Neuron (in vitro differentiated cells): ENCODE measurements around the gene DSCAML1.

Experiments
- H2AFZ ChIP-seq: one replicate; pipeline ENCODE4 v1.6.1; 2013; ENCODE audit warnings: low read depth, mild to moderate bottlenecking, inconsistent platforms, low read length, moderate library complexity
- H3K27me3 ChIP-seq: one replicate; pipeline ENCODE4 v1.6.1; 2013; ENCODE audit warnings: low read length; ENCODE audit not compliant: insufficient read depth
- H3K36me3 ChIP-seq: one replicate; pipeline ENCODE4 v1.6.1; 2013; ENCODE audit warnings: low read length; ENCODE audit not compliant: insufficient read depth
- H3K4me1 ChIP-seq: one replicate; pipeline ENCODE4 v1.6.1; 2013; ENCODE audit warnings: low read length; ENCODE audit not compliant: insufficient read depth
- H3K4me3 ChIP-seq: 2 replicates; pipeline ENCODE4 v1.5.1; 2013; ENCODE audit warnings: mild to moderate bottlenecking, low read length, moderate library complexity
- H3K9me3 ChIP-seq: one replicate; pipeline ENCODE4 v1.6.1; 2013; ENCODE audit warnings: low read length

The DSCAML1 gene

DNA sequence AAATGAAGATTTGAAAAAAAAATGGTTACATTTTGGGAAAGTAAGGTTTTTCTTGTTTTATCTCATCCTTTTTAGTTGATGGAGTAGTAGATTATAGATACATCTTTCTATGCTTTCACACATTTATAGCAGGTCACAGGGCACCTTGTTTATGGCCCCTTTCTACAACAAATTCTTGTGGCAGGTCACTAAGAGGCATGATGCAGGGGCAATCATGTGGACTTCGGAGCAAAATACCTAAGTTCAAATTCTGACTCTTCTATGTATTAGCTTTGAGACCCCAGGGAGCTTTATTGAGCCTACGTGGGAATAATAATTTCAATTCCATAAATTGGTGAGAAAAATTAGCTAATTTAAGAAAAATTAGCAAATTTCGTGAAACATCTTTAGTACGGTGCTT is 177.4 kb downstream of the DSCAML1 start:
- no peaks in the 10 kb centered on the region for H3K36me3 ChIP-seq
- H3K4me1 ChIP-seq = no peaks in the 10 kb centered on the region
- peaks cover 2% of the 10 kb centered on the region for H3K27me3 ChIP-seq
- no peak overlapping the region for H3K4me3 ChIP-seq
- peaks cover 3% of the 10 kb centered on the region for H3K9me3 ChIP-seq
- no peak overlapping the region for H2AFZ ChIP-seq

DNA sequence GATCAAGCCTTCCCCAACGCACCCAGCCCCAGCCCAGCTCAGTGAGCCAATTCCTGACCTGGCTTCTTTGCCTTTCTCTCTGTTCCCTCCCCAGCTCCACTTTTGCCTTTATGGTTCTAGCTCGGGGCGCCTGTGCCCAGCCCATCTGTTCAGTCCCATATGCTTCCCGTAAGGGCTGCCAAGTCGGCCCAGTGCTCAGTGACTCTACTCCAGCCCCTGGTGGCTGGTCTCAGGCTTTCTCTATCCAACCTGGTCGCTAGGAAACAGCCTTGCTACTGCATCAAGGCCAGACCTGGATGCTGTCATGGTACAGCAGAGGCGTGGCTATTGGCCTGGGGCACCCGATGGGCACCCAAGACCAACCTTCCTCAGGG is 178.0 kb downstream of the DSCAML1 start:
- Histone ChIP-seq H3K9me3 (peaks cover 3% of the 10 kb centered on the region), H3K27me3 (peaks cover 2% of the 10 kb centered on the region), H3K36me3 (no peaks in the 10 kb centered on the region), H2AFZ (no peak overlapping the region), H3K4me3 (no peak overlapping the region), H3K4me1 (no peaks in the 10 kb centered on the region)

DNA sequence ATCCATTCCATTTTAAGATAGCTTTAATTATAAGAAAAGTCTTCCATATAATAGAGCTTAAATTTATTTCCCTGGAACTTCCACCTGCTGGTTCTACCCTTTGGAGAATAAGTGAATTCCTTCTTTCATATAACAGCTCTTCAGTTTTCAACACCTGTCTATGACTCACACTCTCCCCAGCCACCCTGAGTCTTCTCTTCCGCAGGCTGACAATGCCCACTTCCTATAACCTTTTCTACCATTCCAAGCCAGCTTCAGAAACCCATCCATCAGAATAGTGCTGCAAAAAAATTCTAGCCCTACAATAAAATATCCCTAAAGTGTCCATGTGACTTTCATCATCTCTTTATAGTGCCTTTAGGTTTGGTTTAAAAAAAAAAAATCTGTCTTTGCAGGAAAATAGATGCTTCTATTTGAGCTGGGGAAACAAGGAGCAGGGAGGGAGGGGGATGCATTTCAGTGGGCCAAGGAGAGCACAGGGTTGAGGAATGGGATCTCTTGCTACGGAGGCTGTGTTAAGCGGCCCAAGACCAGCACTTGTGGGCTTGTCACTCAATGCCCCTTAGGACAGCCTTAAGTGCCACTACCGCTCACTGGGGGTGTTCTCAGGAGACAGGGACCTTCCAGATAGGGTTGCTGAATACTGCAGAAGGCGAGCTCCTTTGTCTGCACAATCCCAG is 178.6 kb downstream of the DSCAML1 start:
- Histone ChIP-seq H3K4me3 (no peak overlapping the region), H3K36me3 (no peaks in the 10 kb centered on the region), H3K27me3 (peaks cover 2% of the 10 kb centered on the region), H2AFZ (no peak overlapping the region), H3K4me1 (no peaks in the 10 kb centered on the region), H3K9me3 (peaks cover 3% of the 10 kb centered on the region)

DNA sequence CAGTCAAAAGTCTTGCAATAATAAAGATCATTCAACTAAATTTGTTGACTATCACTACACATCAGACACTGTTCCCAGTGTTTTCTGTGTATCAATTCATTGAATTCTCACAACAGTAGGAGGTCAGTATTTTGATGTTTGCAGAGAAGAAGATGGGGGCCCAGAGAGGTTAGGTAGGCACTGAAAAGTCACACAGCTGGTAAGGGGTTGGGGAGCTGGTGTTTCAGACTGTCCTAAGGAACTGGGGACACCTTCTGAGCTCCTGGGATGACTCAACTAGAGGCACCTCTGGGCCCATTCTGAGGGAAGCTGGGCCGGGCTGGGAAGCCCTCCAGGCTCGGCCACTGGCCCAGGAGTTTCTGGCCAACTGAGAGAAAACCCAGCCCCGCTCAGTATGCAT is 180.0 kb downstream of the DSCAML1 start:
- Histone ChIP-seq H3K4me1 (no peaks in the 10 kb centered on the region), H3K9me3 (peaks cover 3% of the 10 kb centered on the region), H3K36me3 (no peaks in the 10 kb centered on the region), H2AFZ (no peak overlapping the region), H3K27me3 (peaks cover 5% of the 10 kb centered on the region), H3K4me3 (no peak overlapping the region)

DNA sequence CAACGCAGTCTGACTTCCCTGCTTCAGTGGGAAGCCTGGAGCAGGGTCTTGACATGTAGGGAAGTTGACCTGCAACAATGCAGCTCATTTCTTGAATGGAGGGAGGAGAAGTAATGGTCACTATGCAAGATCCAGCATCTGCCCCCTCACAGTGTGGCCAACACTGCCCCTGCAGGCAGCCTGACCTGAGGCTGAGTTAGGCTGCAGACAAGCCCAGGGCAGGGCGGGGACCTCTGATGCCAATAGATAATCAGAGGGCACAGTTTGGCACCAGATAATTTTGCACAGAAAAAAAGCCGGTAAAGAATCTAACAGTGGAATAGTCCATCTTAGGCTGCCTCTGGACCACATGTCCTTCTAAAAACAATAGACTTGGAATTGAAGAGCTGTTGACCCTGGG is 182.3 kb downstream of the DSCAML1 start:
- no peaks in the 10 kb centered on the region for H3K9me3 ChIP-seq
- H3K4me1 ChIP-seq = no peaks in the 10 kb centered on the region
- H3K4me3 ChIP-seq = no peak overlapping the region
- no peak overlapping the region for H2AFZ ChIP-seq
- no peaks in the 10 kb centered on the region for H3K36me3 ChIP-seq
- peaks cover 5% of the 10 kb centered on the region for H3K27me3 ChIP-seq

DNA sequence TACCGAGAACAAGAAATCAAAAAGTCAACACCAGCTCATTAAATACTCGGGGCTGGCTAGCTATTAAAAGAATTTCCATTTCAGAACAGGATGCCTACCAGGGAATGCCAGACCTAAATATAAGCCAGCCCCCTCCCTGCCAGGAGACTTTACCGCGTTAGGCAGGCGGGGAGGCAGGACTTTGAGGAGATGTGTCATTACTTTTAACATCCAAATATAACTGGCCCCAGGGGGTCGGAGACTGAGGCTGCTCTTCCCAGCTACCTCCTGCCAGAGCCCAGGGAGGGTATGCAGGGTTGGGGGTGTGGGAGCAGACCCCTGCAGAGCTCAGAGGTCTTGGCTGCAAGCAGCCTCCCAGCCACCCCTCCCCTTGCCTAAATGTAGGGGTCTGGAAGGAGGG is 183.5 kb downstream of the DSCAML1 start:
- H3K27me3 ChIP-seq = peaks cover 3% of the 10 kb centered on the region
- no peaks in the 10 kb centered on the region for H3K9me3 ChIP-seq
- no peak overlapping the region for H3K4me3 ChIP-seq
- no peak overlapping the region for H2AFZ ChIP-seq
- no peaks in the 10 kb centered on the region for H3K36me3 ChIP-seq
- H3K4me1 ChIP-seq = no peaks in the 10 kb centered on the region

DNA sequence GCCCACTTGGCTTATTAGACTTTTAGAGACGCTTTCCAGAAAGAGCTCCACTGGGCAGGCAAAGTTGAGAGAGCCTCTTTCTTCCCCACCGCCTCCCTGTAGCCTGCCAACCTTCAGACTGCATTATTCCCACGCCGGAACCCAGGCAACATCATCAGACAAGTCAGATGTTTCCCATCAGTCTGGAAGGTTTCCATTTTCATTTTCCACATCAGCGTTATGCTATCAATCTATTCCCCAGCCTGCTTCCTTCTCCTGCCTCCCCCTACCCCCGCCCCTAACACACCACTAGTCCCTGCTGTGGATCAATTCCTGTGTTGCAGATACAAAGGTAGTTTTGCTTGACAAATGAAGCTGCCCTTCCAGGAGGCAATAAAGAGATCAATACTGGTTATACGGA is 184.8 kb downstream of the DSCAML1 start:
- Histone ChIP-seq H3K27me3 (peaks cover 3% of the 10 kb centered on the region), H2AFZ (no peak overlapping the region), H3K4me1 (no peaks in the 10 kb centered on the region), H3K36me3 (no peaks in the 10 kb centered on the region), H3K9me3 (no peaks in the 10 kb centered on the region), H3K4me3 (no peak overlapping the region)

DNA sequence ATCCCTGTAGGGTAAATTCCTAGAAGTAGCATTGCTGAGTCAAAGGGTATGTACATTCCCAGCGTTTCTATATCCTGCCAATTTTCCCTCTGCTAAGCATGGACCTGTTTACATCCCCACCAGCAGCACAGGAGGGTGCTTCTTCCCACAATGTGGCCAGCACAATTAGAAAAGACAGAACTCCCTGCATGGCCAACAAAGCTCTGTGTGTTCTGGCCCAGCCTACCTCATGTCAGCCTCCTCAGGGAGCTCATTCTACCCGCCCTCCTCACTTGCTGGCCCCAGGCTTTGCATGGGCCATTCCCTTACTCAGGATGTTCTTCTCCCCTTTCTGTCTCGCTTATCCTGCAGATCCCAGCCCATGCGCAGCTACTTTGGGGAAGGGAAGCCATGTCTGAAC is 186.1 kb downstream of the DSCAML1 start:
- Histone ChIP-seq H3K4me3 (no peak overlapping the region), H3K9me3 (no peaks in the 10 kb centered on the region), H3K36me3 (no peaks in the 10 kb centered on the region), H2AFZ (no peak overlapping the region), H3K4me1 (no peaks in the 10 kb centered on the region), H3K27me3 (peaks cover 6% of the 10 kb centered on the region)

DNA sequence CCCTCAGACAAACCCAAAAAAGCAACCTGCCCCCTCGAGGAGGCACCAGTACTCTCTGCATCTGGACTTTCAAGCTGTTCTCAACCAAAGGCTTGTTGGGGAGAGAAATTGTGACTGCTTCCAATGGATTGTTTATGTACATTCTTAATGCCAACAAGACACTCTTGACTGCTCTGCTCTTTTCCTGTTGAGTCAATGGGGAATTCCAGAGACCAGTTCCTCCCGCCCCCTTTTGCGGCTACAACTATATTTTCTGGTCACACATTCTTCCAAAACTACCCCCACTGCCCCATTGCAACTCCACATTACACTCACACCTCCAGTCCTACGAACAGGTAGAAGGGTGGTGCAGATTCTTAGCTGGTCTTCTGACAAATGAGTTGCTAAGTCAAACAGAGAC is 187.0 kb downstream of the DSCAML1 start:
- no peak overlapping the region for H2AFZ ChIP-seq
- no peaks in the 10 kb centered on the region for H3K36me3 ChIP-seq
- no peaks in the 10 kb centered on the region for H3K4me1 ChIP-seq
- H3K9me3 ChIP-seq = no peaks in the 10 kb centered on the region
- H3K27me3 ChIP-seq = peaks cover 6% of the 10 kb centered on the region
- no peak overlapping the region for H3K4me3 ChIP-seq

DNA sequence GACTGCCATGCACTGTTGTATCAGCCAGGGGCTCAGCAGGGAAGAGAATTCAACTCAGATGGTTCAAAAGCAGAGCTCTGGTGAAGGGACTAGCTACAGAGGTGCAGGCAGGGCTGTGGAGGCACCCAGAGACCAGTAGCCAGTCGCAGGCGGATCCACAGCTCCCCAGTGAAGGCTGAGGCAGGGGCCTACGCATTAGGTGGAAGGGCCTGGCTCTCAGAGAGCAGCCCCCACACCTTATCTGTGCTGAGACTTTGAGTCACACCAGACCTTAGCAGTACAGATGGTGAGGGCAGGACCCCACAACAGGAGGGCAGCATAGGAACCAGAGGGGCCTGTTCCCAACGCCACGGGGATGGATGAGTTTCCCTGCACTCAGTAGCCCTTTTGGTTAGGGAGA is 189.6 kb downstream of the DSCAML1 start:
- H3K4me3 ChIP-seq = no peak overlapping the region
- peaks cover 8% of the 10 kb centered on the region for H3K4me1 ChIP-seq
- H3K27me3 ChIP-seq = peaks cover 2% of the 10 kb centered on the region
- no peaks in the 10 kb centered on the region for H3K9me3 ChIP-seq
- H3K36me3 ChIP-seq = no peaks in the 10 kb centered on the region
- no peak overlapping the region for H2AFZ ChIP-seq

DNA sequence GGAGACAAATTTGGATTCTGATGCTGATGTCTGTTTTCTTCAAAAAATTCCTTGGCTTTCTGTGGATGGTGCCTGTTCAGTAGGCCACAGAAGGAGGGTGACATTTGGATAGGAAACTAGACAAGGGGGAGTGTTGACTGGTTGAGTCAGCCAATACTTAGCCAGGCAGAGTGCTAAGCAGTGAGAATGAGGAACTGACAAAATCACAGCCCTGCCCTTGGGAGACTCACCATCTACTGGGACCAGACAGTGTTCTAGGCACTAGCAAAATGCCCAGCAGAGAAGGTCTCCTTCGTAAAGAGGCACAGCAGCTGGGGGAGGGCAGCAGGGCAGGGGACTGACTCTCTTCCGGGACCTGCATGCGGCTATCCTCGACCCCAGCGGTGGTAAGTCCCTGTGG is 190.2 kb downstream of the DSCAML1 start:
- Histone ChIP-seq H3K27me3 (peaks cover 2% of the 10 kb centered on the region), H3K4me1 (peaks cover 10% of the 10 kb centered on the region), H3K9me3 (no peaks in the 10 kb centered on the region), H3K36me3 (no peaks in the 10 kb centered on the region), H3K4me3 (no peak overlapping the region), H2AFZ (no peak overlapping the region)

DNA sequence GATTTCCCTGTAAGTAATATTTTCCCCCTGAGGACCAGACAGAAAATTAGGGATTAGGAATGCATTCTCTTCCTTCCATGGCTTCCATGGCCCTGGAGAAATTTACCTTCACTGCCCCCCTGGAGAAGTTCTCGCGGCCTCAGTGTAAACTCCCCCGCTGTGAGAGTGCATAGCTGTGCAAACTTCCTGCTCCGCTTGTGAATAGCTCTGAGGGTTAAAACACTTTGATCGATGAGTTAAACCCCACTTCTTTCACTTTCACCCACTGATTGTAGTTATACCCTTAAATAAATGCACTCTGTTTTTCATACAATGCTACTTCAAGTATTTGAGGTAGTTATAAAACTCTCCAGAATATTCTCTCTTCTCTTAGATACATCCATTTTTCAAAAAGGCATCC is 190.8 kb downstream of the DSCAML1 start:
- Histone ChIP-seq H3K4me3 (no peak overlapping the region), H3K36me3 (no peaks in the 10 kb centered on the region), H3K4me1 (peaks cover 15% of the 10 kb centered on the region), H3K9me3 (no peaks in the 10 kb centered on the region), H2AFZ (no peak overlapping the region), H3K27me3 (peaks cover 2% of the 10 kb centered on the region)

DNA sequence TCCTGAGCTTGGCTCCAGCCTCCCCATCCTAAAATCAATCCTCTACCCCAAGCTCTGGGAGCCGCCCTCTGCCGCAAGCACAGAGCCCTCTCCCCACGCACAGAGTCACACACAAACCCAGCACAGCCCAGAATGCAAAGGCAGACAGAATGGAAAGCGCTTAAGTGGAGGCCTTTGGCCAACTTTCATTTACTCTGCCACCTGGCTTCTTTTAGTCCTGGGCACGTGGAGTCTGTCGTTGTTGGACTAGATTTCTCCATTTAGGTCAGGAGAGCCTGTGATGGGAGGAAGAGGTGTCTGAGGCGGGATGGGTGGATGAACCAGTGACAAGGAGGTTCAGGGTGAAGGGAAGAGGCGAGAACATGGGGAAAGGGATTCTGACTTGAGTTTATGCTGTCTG is 191.7 kb downstream of the DSCAML1 start:
- Histone ChIP-seq H3K27me3 (peaks cover 2% of the 10 kb centered on the region), H2AFZ (no peak overlapping the region), H3K4me1 (peaks cover 23% of the 10 kb centered on the region), H3K36me3 (no peaks in the 10 kb centered on the region), H3K4me3 (no peak overlapping the region), H3K9me3 (no peaks in the 10 kb centered on the region)

DNA sequence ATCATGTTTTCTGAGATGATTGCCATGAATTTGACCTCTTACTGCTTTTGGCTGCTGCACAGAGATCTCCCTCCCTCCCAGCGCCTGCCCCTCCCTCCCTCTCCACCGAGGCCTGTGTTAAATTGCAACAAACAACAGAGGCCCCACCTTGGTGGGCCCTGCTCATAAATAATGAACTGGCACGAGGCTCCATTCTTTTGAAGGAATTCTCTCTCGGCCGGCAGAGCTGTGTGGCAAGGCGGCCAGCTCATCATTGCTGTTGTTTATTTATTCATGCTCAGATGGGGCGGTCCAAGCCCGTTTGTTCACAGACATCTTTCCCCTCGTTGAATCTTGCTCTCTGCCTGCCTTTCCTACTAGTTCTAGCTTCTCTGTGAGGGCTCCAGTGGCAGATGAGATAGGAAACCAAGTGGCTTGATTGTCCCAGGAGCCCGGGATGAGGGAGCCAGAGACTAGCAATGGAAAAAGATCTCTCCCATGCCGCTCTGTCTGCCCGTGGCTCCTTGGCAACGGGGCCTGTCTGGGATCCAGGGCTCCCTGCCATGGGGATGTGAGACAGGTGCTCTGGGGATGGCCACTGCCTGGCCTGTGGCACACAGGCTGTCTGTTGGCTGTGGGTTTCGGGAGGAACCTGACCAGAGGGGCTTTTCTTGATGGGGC is 192.6 kb downstream of the DSCAML1 start:
- H3K27me3 ChIP-seq = peaks cover 2% of the 10 kb centered on the region
- H2AFZ ChIP-seq = no peak overlapping the region
- H3K4me1 ChIP-seq = peaks cover 25% of the 10 kb centered on the region
- no peak overlapping the region for H3K4me3 ChIP-seq
- no peaks in the 10 kb centered on the region for H3K9me3 ChIP-seq
- H3K36me3 ChIP-seq = no peaks in the 10 kb centered on the region
